Measurements from ENCODE around the gene MICA.
A peak's percentile ranks its signal among the peaks of the same experiment; 100 is the strongest.
"Not testable (repeated sequence)": the region's sequence is repeated elsewhere in the genome, so short reads cannot be mapped to it uniquely, and the experiment has no call there.

The MICA gene

DNA sequence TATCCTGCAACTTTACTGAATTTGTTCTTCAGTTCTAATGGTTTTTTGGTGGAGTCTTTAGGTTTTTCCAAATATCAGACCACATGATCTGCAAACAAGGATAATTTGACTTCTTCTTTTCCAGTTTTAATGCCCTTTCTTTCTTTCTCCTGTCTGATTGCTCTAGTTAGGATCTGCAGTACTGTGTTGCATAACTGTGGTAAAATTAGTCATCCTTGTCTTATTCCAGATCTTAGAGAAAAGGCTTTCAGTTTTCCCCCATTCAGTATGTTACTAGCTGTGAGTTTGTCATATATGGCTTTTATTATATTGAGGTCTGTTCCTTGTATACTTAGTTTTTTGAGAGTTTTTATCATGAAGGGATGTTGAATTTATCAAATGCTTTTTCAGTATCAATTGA lies 4.3 kb downstream of the MICA start:
- H3K9me3 Mint-ChIP-seq = no peaks in the 10 kb centered on the region
- peaks cover 27% of the 10 kb centered on the region for H3K36me3 Mint-ChIP-seq (ENCODE audit: low read depth)
- H3K4me3 Mint-ChIP-seq = no peak overlapping the region
- no peak for DNase-seq (ENCODE audit: low spot score)
- H3K27me3 Mint-ChIP-seq (ENCODE audit: low read depth) = peaks cover 12% of the 10 kb centered on the region
- peaks cover 22% of the 10 kb centered on the region for H3K4me1 Mint-ChIP-seq (ENCODE audit: low read depth)
- H3K27ac Mint-ChIP-seq = no peak overlapping the region

DNA sequence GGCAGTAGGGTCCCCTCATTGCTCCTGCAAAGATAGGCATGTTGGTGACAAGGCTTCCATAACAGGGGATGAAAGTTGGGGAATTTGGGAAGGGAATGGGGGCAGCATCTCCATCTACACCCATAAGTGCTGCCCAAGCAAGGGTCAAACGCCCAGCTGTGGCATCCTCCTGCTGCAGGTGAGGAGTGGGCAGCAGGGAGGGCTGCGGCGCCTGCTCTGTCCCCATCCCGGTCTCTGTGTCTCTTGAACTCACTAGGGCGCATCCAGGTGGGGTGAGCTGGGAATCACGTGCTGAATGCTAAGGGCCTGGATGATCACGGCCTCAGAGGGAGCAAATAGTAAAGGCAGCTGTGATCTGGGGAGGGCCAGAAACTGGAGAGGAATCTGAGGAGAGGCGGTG lies 9.1 kb downstream of the MICA start:
- Mint-ChIP-seq H3K36me3 (ENCODE audit: low read depth) (peaks cover 36% of the 10 kb centered on the region), H3K4me1 (ENCODE audit: low read depth) (peaks cover 7% of the 10 kb centered on the region), H3K27me3 (ENCODE audit: low read depth) (peaks cover 3% of the 10 kb centered on the region), H3K4me3 (no peak overlapping the region), H3K9me3 (peaks cover 5% of the 10 kb centered on the region), H3K27ac (peak overlapping the region; percentile 31)
- DNase-seq (ENCODE audit: low spot score) = no peak

DNA sequence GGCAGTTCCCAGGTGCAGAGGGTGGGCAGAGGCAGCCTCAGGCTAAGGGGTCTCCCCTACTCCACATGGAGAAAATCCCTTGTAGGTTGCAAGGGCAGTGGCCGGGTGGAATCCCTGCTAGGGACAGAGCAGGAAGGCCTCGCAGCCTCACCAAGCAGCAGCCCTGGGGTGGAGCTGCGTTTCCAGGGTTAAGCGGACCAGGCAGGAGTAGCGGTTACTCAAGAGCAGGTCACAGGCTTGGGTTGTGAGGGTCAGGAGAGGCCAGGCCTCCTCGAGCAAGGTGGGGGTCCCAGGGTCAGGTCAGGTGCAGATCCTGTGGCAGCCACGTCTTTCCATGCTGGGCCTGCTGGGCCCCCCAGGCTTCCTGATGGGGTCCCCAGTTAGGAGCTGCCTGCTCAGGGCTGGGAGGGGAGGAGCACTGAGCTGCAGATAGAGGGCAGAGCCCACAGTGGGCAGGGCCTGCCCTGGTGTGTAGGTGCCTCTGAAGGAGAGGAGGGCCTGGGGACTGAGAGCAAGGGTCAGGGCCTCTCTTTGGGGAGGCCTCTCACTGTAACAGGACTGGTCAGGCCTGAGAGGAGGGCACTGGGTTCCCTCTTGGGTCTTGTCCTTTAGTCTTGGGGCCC lies 10.9 kb downstream of the MICA start:
- not testable (repeated sequence) for H3K27me3 Mint-ChIP-seq (ENCODE audit: low read depth); H3K4me3 Mint-ChIP-seq; DNase-seq (ENCODE audit: low spot score); H3K27ac Mint-ChIP-seq; H3K9me3 Mint-ChIP-seq; H3K4me1 Mint-ChIP-seq (ENCODE audit: low read depth)
- H3K36me3 Mint-ChIP-seq (ENCODE audit: low read depth) = peaks cover 39% of the 10 kb centered on the region

DNA sequence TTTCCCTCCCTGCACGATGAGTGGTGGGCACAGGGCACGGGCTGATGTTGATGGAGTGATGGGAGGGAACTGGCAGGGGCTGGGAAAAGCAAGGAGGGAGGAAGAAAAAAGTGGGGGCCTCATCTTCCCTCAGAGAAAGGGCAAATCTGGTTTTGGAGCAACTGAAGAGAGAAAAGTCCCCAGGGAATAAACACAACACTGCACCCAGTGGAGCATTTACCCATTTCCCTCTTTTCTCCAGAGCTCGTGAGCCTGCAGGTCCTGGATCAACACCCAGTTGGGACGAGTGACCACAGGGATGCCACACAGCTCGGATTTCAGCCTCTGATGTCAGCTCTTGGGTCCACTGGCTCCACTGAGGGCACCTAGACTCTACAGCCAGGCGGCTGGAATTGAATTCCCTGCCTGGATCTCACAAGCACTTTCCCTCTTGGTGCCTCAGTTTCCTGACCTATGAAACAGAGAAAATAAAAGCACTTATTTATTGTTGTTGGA lies 11.4 kb downstream of the MICA start:
- H3K27me3 Mint-ChIP-seq (ENCODE audit: low read depth) = no peaks in the 10 kb centered on the region
- peaks cover 5% of the 10 kb centered on the region for H3K9me3 Mint-ChIP-seq
- peaks cover 39% of the 10 kb centered on the region for H3K36me3 Mint-ChIP-seq (ENCODE audit: low read depth)

DNA sequence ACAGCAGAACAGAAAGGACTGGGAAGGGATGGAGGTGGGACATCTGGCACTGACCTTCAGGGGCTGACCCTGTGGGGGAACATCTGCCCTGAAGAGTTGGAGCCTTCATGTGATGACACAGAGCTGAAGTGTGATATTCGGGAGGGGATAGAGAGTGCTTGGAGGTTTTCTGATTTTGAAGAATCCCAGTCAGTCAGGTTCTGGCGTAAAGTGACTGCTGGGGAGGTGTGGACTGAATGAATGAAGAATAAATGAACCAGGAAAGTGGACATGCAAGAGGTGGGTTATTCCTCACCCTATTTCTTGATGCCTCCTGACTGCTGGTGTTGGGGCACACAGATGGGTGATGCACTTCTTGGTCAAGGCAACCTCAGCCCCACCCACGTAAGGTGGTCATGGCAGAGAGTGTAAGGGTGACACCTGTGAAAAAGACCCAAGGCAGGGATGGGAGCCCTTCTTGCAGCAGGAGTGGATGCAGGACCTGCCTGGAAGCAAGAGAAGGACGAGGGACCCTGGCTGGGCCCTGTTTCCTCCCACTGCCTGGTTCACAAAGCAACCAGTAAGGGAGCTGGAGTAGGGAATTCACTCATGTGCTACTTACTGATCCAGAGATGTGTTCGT lies 13.1 kb downstream of the MICA start:
- H3K9me3 Mint-ChIP-seq = peaks cover 5% of the 10 kb centered on the region
- H3K27ac Mint-ChIP-seq = no peak overlapping the region
- H3K36me3 Mint-ChIP-seq (ENCODE audit: low read depth) = peaks cover 28% of the 10 kb centered on the region
- H3K4me3 Mint-ChIP-seq = no peak overlapping the region
- DNase-seq (ENCODE audit: low spot score) = no peak
- H3K27me3 Mint-ChIP-seq (ENCODE audit: low read depth) = no peaks in the 10 kb centered on the region
- H3K4me1 Mint-ChIP-seq (ENCODE audit: low read depth) = no peaks in the 10 kb centered on the region

More for the DNA sequence above, 11.4 kb downstream of the MICA start:
- no peak overlapping the region for H3K27ac Mint-ChIP-seq
- H3K4me3 Mint-ChIP-seq = no peak overlapping the region
- no peaks in the 10 kb centered on the region for H3K4me1 Mint-ChIP-seq (ENCODE audit: low read depth)
- no peak for DNase-seq (ENCODE audit: low spot score)

DNA sequence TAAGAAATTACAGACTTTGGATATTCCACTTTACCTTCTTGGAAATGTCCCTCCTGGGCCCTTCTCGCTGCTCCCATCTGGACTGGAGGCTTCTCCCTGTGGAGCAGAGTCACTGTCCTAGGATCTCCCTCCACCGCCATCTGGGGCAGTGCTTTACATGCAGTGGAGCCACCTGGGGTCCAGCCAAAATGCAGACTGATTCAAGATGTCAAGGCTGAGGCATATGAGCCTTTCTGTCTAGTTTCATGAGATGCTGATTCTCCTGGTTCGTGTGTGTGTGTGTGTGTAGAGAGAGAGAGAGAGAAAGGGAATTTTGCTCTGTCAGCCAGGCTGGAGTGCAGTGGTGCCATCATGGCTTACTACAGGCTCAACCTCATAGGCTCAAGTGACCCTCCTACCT lies 14.9 kb downstream of the MICA start:
- Mint-ChIP-seq H3K4me3 (no peak overlapping the region), H3K4me1 (ENCODE audit: low read depth) (no peaks in the 10 kb centered on the region), H3K27ac (no peak overlapping the region), H3K36me3 (ENCODE audit: low read depth) (peaks cover 22% of the 10 kb centered on the region), H3K27me3 (ENCODE audit: low read depth) (peaks cover 10% of the 10 kb centered on the region), H3K9me3 (peaks cover 5% of the 10 kb centered on the region)
- peak; percentile 1 for DNase-seq (ENCODE audit: low spot score)

DNA sequence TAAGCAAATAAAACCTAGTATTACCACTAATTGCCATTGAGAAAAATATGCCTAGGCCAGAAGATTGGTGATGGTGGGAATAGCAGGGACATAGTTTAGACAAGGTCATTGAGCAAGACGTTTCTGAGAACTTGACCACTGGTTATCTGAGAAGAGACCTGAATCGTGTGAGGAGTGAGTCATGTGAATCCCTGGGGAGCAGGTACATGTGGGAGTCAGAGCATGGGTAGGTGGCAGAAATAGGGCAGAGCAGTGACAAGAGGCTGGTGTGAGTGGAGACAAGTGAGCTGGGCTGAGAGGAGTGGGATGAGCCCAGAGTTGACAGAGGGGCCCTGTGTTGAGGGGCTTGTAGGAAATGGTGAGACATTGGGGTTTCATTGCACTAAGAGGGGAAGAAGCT lies 16.4 kb downstream of the MICA start:
- H3K27me3 Mint-ChIP-seq (ENCODE audit: low read depth) = peaks cover 13% of the 10 kb centered on the region
- peaks cover 19% of the 10 kb centered on the region for H3K36me3 Mint-ChIP-seq (ENCODE audit: low read depth)
- H3K4me1 Mint-ChIP-seq (ENCODE audit: low read depth) = no peaks in the 10 kb centered on the region
- DNase-seq (ENCODE audit: low spot score) = no peak
- H3K4me3 Mint-ChIP-seq = no peak overlapping the region
- no peak overlapping the region for H3K27ac Mint-ChIP-seq
- peaks cover 5% of the 10 kb centered on the region for H3K9me3 Mint-ChIP-seq

DNA sequence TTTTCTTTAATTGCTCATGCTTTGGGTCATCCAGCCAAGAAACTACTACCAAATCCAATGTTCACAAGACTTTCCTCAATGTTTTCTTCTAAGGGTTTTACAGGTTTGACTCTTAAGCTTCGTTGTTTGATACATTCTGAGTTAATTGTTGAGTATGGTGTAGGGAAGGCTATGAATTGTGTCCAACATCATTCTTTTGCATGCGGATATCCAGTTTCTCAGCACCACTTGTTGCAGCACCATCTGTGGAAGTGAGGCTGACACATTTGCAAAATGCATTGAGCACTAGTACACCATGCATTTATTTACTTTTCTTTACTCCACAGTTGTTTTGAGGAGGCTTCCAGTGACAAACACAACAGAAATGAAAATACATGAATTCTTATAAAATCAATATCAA lies 17.2 kb downstream of the MICA start:
- H3K27me3 Mint-ChIP-seq (ENCODE audit: low read depth) = peaks cover 20% of the 10 kb centered on the region
- peaks cover 5% of the 10 kb centered on the region for H3K9me3 Mint-ChIP-seq
- no peak overlapping the region for H3K27ac Mint-ChIP-seq
- no peak overlapping the region for H3K4me3 Mint-ChIP-seq
- no peak for DNase-seq (ENCODE audit: low spot score)
- H3K4me1 Mint-ChIP-seq (ENCODE audit: low read depth) = no peaks in the 10 kb centered on the region
- peaks cover 18% of the 10 kb centered on the region for H3K36me3 Mint-ChIP-seq (ENCODE audit: low read depth)

DNA sequence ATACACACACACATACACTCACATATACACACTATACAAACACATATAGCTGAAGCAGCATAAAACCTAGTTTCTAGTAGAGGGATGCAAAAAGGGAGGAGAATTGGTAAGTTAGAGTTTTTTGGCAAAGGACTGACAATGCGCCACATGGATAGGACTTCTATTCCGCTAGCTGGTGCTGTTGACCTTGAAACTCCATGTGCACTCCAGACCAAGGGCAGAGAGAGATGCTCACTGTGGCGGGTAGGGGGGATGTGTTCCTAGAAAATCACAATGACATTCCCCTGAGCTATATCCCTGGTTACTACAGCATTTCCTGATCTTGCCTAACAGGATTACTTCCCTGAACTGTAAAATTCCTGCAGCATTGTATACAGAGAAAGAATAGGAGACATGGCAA lies 19.2 kb downstream of the MICA start:
- DNase-seq (ENCODE audit: low spot score) = no peak
- H3K9me3 Mint-ChIP-seq = no peaks in the 10 kb centered on the region
- H3K27me3 Mint-ChIP-seq (ENCODE audit: low read depth) = peaks cover 27% of the 10 kb centered on the region
- H3K27ac Mint-ChIP-seq = no peak overlapping the region
- no peaks in the 10 kb centered on the region for H3K4me1 Mint-ChIP-seq (ENCODE audit: low read depth)
- no peak overlapping the region for H3K4me3 Mint-ChIP-seq
- peaks cover 5% of the 10 kb centered on the region for H3K36me3 Mint-ChIP-seq (ENCODE audit: low read depth)

DNA sequence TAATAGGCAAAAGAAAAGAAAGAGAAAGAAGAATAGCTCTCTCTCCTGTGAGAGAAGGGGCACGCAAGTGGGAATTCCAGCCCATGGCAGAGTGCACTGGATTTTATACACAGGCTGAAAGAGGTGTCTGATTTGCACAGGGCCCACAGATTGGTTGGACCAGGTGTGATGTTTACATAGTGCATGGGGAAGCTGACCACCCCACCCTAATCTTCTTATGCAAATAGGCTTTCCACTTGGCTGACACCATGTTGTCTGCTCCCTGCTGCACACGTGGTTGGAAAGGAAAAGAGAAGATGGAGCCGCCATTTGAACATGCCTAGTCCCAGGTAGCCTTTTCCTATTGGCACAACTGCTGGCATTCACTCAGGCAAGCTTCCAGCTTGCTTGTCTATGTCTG lies 20.2 kb downstream of the MICA start:
- DNase-seq (ENCODE audit: low spot score) = no peak
- Mint-ChIP-seq H3K36me3 (ENCODE audit: low read depth) (no peaks in the 10 kb centered on the region), H3K27me3 (ENCODE audit: low read depth) (peaks cover 27% of the 10 kb centered on the region), H3K9me3 (no peaks in the 10 kb centered on the region), H3K4me1 (ENCODE audit: low read depth) (no peaks in the 10 kb centered on the region), H3K27ac (no peak overlapping the region), H3K4me3 (no peak overlapping the region)

DNA sequence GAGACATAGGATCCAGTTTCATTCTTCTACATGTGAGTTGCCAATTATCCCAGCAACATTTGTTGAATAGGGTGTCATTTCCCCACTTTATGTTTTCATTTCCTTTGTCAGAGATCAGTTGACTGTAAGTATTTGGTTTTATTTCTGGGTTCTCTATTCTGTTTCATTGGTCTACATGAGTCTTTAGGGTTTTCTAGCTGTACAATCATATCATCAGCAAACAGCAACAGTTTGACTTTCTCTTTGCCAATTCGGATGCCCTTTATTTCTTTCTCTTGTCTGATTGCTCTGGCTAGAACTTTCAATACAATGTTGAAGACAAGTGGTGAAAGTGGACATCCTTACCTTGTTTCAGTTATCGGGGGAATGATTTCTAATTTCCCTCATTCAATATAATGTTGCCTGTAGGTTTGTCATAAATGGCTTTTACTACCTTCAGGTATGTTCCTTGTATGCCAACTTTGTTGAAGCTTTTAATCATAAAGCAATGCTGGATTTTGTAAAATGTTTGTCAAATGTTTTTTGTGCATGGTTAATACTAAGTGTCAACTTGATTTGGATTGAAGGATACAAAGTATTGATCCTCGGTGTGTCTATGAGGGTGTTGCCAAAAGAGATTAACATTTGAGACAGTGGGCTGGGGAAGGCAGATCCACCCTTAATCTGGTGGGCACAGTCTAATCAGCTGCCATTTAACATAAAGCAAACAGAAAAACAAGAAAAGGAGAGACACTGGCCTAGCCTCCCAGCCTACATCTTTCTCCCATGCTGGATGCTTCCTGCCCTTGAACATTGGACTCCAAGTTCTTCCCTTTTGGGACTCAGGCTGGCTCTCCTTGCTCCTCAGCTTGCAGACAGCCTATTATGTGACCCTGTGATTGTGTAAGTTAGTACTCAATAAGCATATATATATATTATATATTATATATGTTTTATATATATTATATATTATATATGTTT lies 23.3 kb downstream of the MICA start:
- Mint-ChIP-seq H3K4me1 (ENCODE audit: low read depth) (no peaks in the 10 kb centered on the region), H3K27ac (no peak overlapping the region), H3K36me3 (ENCODE audit: low read depth) (no peaks in the 10 kb centered on the region), H3K27me3 (ENCODE audit: low read depth) (peaks cover 33% of the 10 kb centered on the region), H3K9me3 (no peaks in the 10 kb centered on the region), H3K4me3 (no peak overlapping the region)
- no peak for DNase-seq (ENCODE audit: low spot score)

DNA sequence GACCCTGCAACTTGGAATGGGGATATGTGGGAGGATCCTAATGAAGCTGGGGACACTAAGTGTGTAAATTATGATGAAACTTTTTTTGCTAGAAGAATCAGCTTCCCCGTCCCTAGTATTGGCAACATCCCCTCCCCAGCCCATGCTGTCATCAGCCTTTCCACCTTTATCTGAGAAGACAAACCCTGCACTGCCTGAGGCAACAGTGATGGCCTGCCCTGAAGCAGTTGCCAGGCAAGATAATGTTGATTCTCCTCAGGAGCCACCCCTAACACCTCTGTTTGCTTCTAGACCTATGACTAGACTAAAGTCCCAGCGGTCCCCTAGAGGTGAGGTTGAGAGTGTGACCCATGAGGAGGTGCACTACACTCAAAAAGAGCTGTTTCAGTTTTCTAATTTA lies 27.1 kb downstream of the MICA start:
- DNase-seq (ENCODE audit: low spot score) = no peak
- no peaks in the 10 kb centered on the region for H3K4me1 Mint-ChIP-seq (ENCODE audit: low read depth)
- peaks cover 22% of the 10 kb centered on the region for H3K27me3 Mint-ChIP-seq (ENCODE audit: low read depth)
- H3K36me3 Mint-ChIP-seq (ENCODE audit: low read depth) = no peaks in the 10 kb centered on the region
- no peak overlapping the region for H3K27ac Mint-ChIP-seq
- no peak overlapping the region for H3K4me3 Mint-ChIP-seq
- no peaks in the 10 kb centered on the region for H3K9me3 Mint-ChIP-seq

DNA sequence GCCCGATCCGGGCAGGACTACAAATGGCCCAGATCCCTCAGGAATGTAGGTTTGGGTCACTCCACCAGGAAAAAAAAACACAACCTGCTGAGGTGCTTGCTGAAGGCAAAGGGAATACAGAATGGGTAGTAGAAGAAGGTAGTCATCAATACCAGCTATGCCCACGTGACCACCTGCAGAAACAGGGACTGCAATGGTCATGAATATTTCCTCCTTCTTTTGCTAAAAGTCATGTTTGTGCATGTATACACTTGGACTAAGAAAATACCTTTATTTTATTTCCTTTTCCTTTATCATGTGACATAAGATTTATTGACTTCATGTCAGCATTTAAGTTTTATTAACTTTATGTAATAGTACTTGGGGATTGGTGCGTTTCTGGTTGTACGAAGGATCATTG lies 31.7 kb downstream of the MICA start:
- not testable (repeated sequence) for H3K9me3 Mint-ChIP-seq; H3K4me3 Mint-ChIP-seq; H3K27ac Mint-ChIP-seq; H3K36me3 Mint-ChIP-seq (ENCODE audit: low read depth); H3K4me1 Mint-ChIP-seq (ENCODE audit: low read depth); DNase-seq (ENCODE audit: low spot score)
- H3K27me3 Mint-ChIP-seq (ENCODE audit: low read depth) = peaks cover 48% of the 10 kb centered on the region

DNA sequence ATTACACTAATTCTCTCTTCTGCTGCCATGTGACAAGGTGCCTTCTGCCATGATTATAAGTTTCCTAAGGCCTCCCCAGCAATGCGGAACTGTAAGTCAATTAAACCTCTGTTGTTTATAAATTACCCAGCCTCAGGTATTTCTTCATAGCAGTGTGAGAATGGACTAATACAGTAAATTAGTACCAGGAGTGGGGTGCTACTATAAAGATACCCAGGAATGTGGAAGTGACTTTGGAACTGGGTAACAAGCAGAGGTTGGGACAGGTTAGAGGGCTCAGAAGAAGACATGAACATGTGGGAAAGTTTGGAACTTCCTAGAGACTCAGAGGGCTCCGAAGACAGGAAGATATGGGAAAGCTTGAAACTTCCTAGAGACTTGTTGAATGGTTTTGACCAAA lies 34.8 kb downstream of the MICA start:
- Mint-ChIP-seq H3K4me1 (ENCODE audit: low read depth) (no peaks in the 10 kb centered on the region), H3K4me3 (no peak overlapping the region), H3K36me3 (ENCODE audit: low read depth) (peaks cover 4% of the 10 kb centered on the region), H3K27me3 (ENCODE audit: low read depth) (peaks cover 60% of the 10 kb centered on the region), H3K9me3 (peaks cover 7% of the 10 kb centered on the region), H3K27ac (no peak overlapping the region)
- no peak for DNase-seq (ENCODE audit: low spot score)

Data from T-helper 2 cell treated with Interferon-gamma antibody and Interleukin-4, amounts not matched to agents 5 μg/mL and 100 μg/mL, for 36 hours (primary cell).